Body of pancreas (tissue), 4 donors: ENCODE data around the gene DAZAP1. TPM values are rescaled to one million over a fixed set of nuclear protein-coding genes. Genes with fewer than 3 reads are reported as not detected.

Source experiments
- ATAC-seq: fragments of 150-250 bp; one replicate; pipeline ENCODE4 v1.9.1; 2016
- DNase-seq, 4 donors: peaks; one replicate each; pipeline ENCODE4 v3.0.0-alpha.2; 2019
- H3K27ac ChIP-seq, 4 donors: fragments of 200-600 bp; sonication (generic); 1 replicate in 3 of 4; 2 replicates in 1 of 4; pipeline versions ENCODE4 v1.5.1 to v1.6.1; 2016 to 2019; ENCODE audit warnings: mild to moderate bottlenecking in 1 of 4, mixed read lengths in 1 of 4, moderate library complexity in 1 of 4
- H3K27me3 ChIP-seq, 2 donors: fragments of 200-600 bp; sonication (generic); one replicate each; pipeline ENCODE4 v1.6.0; 2016; ENCODE audit warnings: mild to moderate bottlenecking in 1 of 2
- H3K36me3 ChIP-seq, 2 donors: fragments of 200-600 bp; sonication (generic); replicated peaks in 1 of 2; 2 replicates each; pipeline ENCODE4 v1.5.1; 2016; ENCODE audit warnings: low read depth in 2 of 2; ENCODE audit not compliant: insufficient read depth in 1 of 2
- H3K4me1 ChIP-seq: fragments of 200-600 bp; sonication (generic); one replicate; pipeline ENCODE4 v1.6.0; 2016
- H3K4me3 ChIP-seq, 2 donors: fragments of 200-600 bp; sonication (generic); 1 replicate in 1 of 2; 2 replicates in 1 of 2; pipeline ENCODE4 v1.5.1; 2016 to 2019
- H3K9me3 ChIP-seq, 3 donors: fragments of 200-600 bp; sonication (generic); 1 replicate in 2 of 3; 2 replicates in 1 of 3; pipeline ENCODE4 v1.5.1; 2016
- POLR2A ChIP-seq, 3 donors: fragments of 450-650 bp; IDR thresholded peaks; one replicate each; pipeline ENCODE4 v1.6.1; 2016; ENCODE audit warnings: antibody characterized with exemption in 3 of 3, mild to moderate bottlenecking in 2 of 3
- WGBS, 2 donors: methylation state at CpG; one replicate each; pipeline ENCODE4 v1.1.5; 2017; 5-methylcytosine and 5-hydroxymethylcytosine counted together
- intact Hi-C: fragments of 100-400 bp; cut with DNase I; formaldehyde crosslinking; loops from one replicate; pipeline ENCODE4 v1.15.1; 2023
- total RNA-seq, 2 donors: library from RNA; depleted of rRNA; stranded (reverse); fragments of >200 nt; gene quantifications; one replicate each; pipeline ENCODE4 v1.1.0, GENCODE V29; 2016
- TF ChIP-seq, protein P1 (sequence below), 7 experiments: fragments of 450-650 bp in 4 of 7; fragments of 200-600 bp in 3 of 7; sonication (generic) in 3 of 7; IDR thresholded peaks; one replicate each; pipeline ENCODE4 v1.5.1; 2016 to 2019; ENCODE audit warnings: antibody characterized with exemption in 7 of 7

Gene DAZAP1
- total RNA-seq, 2 donors from 2014 or later = 25.4 to 63.3 TPM

DNA sequence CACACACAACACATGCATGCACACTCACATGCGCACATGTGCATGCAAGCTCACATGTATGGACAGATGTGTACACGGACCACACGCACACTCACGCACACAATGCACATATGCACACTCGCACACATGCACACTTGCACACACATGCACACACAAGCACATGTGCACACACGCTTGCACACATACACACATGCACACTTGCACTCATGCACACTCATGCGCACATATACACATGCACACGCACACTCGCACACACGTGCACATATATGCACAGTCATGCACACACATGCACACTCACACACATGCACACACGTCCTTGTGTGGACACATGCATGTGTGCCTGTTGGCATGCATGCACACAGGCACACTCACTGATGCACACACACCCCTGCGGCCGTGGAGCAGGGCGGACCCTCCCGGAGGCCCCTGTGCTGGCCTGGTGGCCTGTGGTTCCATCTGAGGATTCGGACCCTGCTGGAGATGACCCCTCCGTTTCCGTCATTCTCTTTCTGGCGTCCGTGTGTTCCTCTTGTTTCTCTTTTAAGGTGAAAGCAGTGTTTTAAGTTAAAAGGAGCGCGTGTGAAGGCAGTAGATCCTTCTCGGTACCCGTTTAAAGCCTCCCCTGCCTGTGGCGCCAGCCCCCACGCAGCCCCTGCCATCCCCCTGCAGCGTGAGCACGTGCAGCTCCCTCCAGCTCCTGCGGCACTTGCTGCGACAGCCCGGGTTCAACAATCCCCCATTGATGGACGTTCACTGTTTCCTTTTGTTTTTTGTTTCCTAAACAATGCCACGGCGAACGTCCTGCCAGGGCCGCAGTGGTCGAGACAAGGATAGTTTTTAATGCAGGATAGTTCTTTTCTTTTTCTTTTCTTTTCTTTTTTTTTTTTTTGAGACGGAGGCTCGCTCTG is 18.1 kb upstream of the DAZAP1 start:
- WGBS, 2 donors = 91 to 93% methylated on average over 38 to 39 of the region's 39 CpGs
- TF ChIP-seq, protein P1, sequence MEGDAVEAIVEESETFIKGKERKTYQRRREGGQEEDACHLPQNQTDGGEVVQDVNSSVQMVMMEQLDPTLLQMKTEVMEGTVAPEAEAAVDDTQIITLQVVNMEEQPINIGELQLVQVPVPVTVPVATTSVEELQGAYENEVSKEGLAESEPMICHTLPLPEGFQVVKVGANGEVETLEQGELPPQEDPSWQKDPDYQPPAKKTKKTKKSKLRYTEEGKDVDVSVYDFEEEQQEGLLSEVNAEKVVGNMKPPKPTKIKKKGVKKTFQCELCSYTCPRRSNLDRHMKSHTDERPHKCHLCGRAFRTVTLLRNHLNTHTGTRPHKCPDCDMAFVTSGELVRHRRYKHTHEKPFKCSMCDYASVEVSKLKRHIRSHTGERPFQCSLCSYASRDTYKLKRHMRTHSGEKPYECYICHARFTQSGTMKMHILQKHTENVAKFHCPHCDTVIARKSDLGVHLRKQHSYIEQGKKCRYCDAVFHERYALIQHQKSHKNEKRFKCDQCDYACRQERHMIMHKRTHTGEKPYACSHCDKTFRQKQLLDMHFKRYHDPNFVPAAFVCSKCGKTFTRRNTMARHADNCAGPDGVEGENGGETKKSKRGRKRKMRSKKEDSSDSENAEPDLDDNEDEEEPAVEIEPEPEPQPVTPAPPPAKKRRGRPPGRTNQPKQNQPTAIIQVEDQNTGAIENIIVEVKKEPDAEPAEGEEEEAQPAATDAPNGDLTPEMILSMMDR (IDR thresholded peaks at IDR 0.05) = peak in 1 of 7 experiments; percentile 15
- no peak for TF ChIP-seq POLR2A (IDR thresholded peaks at IDR 0.05)
- Histone ChIP-seq H3K27ac (no peak overlapping the region), H3K4me3 (no peak overlapping the region), H3K9me3 (no peaks in the 10 kb centered on the region), H3K27me3 (no peaks in the 10 kb centered on the region), H3K36me3 (peaks cover 11 to 13% of the 10 kb centered on the region in 2 donors), H3K4me1 (peaks cover 39% of the 10 kb centered on the region)
- intact Hi-C loops = no loop called here
- no peak for ATAC-seq
- no peak for DNase-seq

DNA sequence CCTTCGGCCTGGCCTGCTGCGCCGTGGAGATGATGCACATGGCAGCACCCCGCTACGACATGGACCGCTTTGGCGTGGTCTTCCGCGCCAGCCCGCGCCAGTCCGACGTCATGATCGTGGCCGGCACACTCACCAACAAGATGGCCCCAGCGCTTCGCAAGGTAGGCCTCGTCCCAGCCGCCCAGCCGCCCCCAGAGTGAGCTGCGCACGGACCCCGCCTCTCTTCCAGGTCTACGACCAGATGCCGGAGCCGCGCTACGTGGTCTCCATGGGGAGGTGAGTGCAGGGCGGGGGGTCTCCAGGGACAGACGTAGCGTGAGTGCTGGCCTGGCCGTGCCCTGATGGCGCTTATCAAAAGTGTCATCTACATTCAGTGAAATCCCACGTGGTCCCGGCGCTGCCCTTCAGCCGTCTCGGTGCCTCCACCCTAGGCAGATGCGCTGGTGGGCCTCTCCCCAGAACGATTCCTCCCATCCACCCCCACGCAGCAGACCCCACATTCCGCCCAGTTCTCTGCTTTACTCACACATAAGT is 16.4 kb upstream of the DAZAP1 start:
- no peak for TF ChIP-seq POLR2A (IDR thresholded peaks at IDR 0.05)
- TF ChIP-seq, protein P1 (IDR thresholded peaks at IDR 0.05) = no peak
- Histone ChIP-seq H3K27me3 (no peaks in the 10 kb centered on the region), H3K36me3 (peaks cover 11 to 13% of the 10 kb centered on the region in 2 donors), H3K27ac (no peak overlapping the region), H3K4me3 (no peak overlapping the region), H3K9me3 (no peaks in the 10 kb centered on the region), H3K4me1 (peaks cover 39% of the 10 kb centered on the region)
- DNase-seq (no peak), ATAC-seq (no peak)
- intact Hi-C loops = no loop called here
- 94 to 96% methylated on average over 40 of the region's 42 CpGs for WGBS, 2 donors

DNA sequence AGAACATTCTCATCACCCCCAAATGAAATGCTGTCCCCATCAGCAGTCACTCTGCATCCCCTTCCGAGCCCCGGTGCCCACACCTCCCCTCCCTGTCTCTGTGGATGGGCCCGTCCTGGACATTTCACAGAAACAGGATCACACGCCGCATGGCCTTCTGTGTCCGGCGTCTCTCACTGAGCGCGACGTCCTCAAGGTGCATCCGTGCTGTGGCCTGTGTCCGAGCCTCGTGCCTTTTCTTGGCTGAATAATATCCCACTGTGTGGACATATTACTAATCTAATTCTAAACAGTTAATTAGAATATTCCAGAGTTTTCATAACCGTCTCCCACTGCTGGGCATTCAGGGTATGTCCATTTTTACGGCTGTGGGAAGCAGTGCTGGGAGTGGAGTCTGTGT is 15.0 kb upstream of the DAZAP1 start:
- intact Hi-C loops = no loop called here
- Histone ChIP-seq H3K4me1 (peaks cover 39% of the 10 kb centered on the region), H3K27ac (no peak overlapping the region), H3K9me3 (no peaks in the 10 kb centered on the region), H3K27me3 (no peaks in the 10 kb centered on the region), H3K4me3 (no peak overlapping the region), H3K36me3 (peaks cover 11 to 13% of the 10 kb centered on the region in 2 donors)
- no peak for TF ChIP-seq POLR2A (IDR thresholded peaks at IDR 0.05)
- TF ChIP-seq, protein P1 (IDR thresholded peaks at IDR 0.05) = no peak
- WGBS, 2 donors = 96 to 98% methylated on average over 15 of the region's 15 CpGs
- DNase-seq (no peak), ATAC-seq (no peak)

DNA sequence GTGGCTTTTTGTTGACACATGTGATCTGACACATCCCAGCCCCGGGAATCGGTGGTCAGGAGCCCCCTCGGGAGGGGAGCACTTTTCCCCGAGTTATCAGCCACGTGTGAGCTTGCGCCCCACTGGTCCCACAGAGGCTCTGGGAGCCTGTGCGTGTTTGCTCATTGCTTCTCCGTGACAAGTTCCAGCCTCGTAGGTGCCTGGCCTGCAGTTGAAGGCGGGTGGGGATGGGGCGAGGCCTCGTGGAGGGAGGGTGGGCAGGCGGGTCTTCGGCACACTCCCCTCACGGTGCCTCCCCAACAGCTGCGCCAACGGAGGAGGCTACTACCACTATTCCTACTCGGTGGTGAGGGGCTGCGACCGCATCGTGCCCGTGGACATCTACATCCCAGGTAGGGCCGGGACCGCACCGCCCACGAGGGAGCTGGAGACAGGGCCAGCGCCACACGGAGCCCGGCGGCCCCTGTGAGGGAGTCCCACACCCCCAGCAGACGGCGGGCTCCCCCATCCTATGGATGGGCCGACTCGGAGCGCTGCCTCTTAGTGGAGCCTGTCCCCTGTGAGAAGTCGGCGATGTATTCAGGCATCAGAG is 14.4 kb upstream of the DAZAP1 start:
- no peak for ATAC-seq
- no peaks in the 10 kb centered on the region for H3K9me3 ChIP-seq
- peaks cover 38% of the 10 kb centered on the region for H3K4me1 ChIP-seq
- no peak overlapping the region for H3K4me3 ChIP-seq
- H3K27me3 ChIP-seq = no peaks in the 10 kb centered on the region
- no peak overlapping the region for H3K27ac ChIP-seq
- peaks cover 11 to 13% of the 10 kb centered on the region in 2 donors for H3K36me3 ChIP-seq
- no peak for TF ChIP-seq POLR2A (IDR thresholded peaks at IDR 0.05)
- DNase-seq = no peak
- WGBS, 2 donors = 94% methylated on average over 36 of the region's 37 CpGs; no CpG with 5 or more reads in 1 of the 2 donors
- intact Hi-C loops = no loop called here

DNA sequence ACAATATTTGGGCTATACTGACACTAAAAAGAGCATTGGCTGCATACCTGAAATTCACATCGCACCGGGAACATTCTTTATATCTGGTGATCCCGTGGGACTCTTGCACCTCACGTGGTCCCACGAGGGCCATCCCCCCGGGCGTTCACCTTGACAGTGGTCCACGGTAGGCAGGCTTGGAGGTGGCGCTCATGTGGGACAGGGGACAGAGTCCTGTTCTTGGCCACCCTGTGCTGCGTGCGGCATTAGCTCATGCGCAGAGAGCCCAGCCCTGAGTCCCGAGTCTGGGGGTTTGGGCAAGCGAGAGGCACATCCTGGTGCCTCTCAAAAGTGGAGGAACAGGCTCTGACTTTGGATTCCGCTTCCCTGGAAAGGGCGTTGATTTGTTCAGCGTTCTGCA is 13.5 kb upstream of the DAZAP1 start:
- no peak for DNase-seq
- TF ChIP-seq, protein P1 (IDR thresholded peaks at IDR 0.05) = no peak
- no peak for TF ChIP-seq POLR2A (IDR thresholded peaks at IDR 0.05)
- ATAC-seq = no peak
- Histone ChIP-seq H3K4me1 (peaks cover 38% of the 10 kb centered on the region), H3K9me3 (no peaks in the 10 kb centered on the region), H3K4me3 (no peak overlapping the region), H3K36me3 (peaks cover 10 to 13% of the 10 kb centered on the region in 2 donors), H3K27ac (peak overlapping the region; percentile 32 to 90 (median 82)), H3K27me3 (no peaks in the 10 kb centered on the region)
- WGBS, 2 donors = 78 to 80% methylated on average over 2 to 15 of the region's 17 CpGs
- intact Hi-C loops = no loop called here
